Stromal cell of bone marrow (primary cell): Measurements from ENCODE around the gene MRPL28.
"Not testable (repeated sequence)": the region's sequence is repeated elsewhere in the genome, so short reads cannot be mapped to it uniquely, and the experiment has no call there.

Experiments
- DNase-seq: peaks from one replicate; pipeline ENCODE4 v3.0.0-alpha.2; 2012; ENCODE audit warnings: low read depth

The MRPL28 gene

DNA sequence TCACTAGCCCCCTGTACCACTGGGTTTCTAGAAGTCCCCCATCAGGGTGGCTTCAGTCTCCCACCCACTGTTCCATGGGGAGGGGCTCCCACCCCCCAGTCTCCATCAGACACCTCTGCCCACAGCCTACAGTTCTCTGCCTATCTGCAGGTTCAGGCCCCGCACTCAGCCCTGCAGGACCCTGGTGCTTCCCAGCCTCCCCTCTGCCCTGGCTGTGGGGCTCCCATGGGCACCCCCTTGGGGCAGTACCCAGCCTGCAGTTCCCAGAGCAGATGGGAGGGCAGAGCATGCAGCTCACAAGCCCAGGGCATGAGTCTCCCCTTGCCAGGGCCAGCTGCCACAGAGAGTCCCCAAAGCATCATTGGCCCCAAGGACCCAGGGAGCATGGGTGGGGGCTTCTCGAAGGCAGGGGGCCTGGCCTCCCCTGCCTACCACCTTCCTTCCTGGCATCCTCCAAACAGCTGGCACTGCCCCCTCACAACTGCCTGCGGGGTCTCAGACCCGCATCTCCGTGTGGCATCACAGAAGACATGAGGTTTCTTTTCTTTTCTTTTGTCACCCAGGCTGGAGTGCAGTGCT lies 2.8 kb upstream of the MRPL28 start:
- DNase-seq: no peak

- no peak for DNase-seq
Observed at GRCh38 chr16:372302-372983, 2.1 kb upstream of the MRPL28 start.

- DNase-seq: no peak
Observed at GRCh38 chr16:371515-372301, 1.4 kb upstream of the MRPL28 start.

- no peak for DNase-seq
Observed at GRCh38 chr16:370979-371514, 709 bp upstream of the MRPL28 start.

GRCh38 chr16:369866-370436 lies 387 bp downstream of the MRPL28 start:
- DNase-seq: no peak

GRCh38 chr16:369275-369865 lies 968 bp downstream of the MRPL28 start:
- no peak for DNase-seq

- no peak for DNase-seq
Observed at GRCh38 chr16:368388-369158, 1.8 kb downstream of the MRPL28 start.

GRCh38 chr16:367333-367903 lies 2.9 kb downstream of the MRPL28 start:
- no peak for DNase-seq

- no peak for DNase-seq
Observed at GRCh38 chr16:366476-366875, 3.9 kb downstream of the MRPL28 start.

- DNase-seq: no peak
Observed at GRCh38 chr16:364595-365491, 5.5 kb downstream of the MRPL28 start.

GRCh38 chr16:363766-364490 lies 6.4 kb downstream of the MRPL28 start:
- no peak for DNase-seq

- DNase-seq: no peak
Observed at GRCh38 chr16:363110-363765, 7.1 kb downstream of the MRPL28 start.

- not testable (repeated sequence) for DNase-seq
Observed at GRCh38 chr16:362702-362999, 7.7 kb downstream of the MRPL28 start.

- peak; percentile 31 for DNase-seq
Observed at GRCh38 chr16:361872-362701, 8.3 kb downstream of the MRPL28 start.

GRCh38 chr16:361341-361871 lies 8.9 kb downstream of the MRPL28 start:
- DNase-seq: no peak

- DNase-seq: no peak
Observed at GRCh38 chr16:360698-361336, 9.5 kb downstream of the MRPL28 start.
